ENCODE measurements around the gene COX8A. TPM values are rescaled to one million over a fixed set of nuclear protein-coding genes. Genes with fewer than 3 reads are reported as not detected.

Gene COX8A
- total RNA-seq, 2 experiments from 2014 or later, result 506 to 527 TPM

DNA sequence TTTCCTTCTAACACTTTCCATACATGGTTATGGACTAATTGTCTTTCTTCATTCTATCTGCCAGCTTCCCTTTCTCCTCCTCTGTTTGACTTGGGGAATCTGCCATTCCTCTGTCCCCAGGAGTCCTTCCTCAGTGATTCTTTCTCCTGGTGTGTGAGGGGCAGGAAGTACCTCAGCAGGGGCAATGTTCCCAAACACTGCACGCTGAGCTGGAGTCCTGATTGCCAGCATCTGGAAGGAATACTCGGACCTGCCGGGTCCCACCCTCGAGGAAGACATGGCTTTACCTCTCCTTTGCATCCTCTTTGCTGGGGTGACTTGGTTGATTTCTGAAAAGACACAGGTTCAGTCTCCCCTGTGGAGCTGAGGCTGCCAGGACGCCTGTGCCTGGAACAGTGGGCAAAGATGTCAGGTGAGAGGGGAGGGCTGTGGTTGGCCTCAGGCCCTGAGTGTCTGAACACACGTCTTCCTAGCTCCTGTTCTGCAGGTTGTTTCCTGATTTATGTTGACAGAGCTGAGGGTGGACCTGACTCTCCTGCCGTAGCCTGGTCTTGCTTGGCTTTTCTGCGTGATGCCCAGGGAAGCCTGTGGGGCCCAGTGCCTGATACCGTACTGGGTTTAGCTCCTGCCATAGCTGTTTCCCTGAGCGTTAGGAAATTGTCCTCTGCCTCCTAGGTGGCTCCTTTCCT lies 4.3 kb downstream of the COX8A start:
- CTCF ChIA-PET, result no interaction called here
- POLR2A ChIA-PET, result interaction anchor here (0.7 to 0.9 kb wide), 3 partner anchors 26 to 308 kb away, joined by 3 to 4 read pairs (median 3); no protein-coding TSS in a partner anchor
- H3K27me3 Mint-ChIP-seq, result no peaks in the 10 kb centered on the region
- H3K4me1 Mint-ChIP-seq, result peaks cover 32% of the 10 kb centered on the region
- DNase-seq, result no peak
- peaks cover 30% of the 10 kb centered on the region for H3K36me3 Mint-ChIP-seq (ENCODE audit: low read depth)
- no peak overlapping the region for H3K27ac Mint-ChIP-seq
- H3K4me3 Mint-ChIP-seq, result peak overlapping the region; percentile 15
- H3K9me3 Mint-ChIP-seq, result no peaks in the 10 kb centered on the region

DNA sequence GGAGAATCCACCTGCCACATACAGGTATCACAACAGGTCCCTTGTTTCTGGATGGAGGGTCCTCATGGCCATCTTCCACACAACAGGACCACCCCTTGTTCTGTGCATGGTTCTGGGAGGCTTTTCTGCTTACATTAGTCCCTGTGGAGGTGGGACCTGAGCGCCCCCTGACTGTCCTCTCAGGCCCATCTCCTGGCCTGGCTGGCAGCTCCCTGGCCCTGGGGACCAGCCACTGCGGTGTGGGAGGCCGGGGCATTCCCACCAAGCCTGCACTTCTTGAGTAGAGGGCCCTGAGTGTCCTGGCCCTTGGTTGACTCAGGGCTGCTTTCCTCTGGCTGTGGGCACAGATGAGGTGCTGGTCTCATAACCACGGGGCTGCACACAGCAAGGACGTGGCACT lies 5.0 kb downstream of the COX8A start:
- Mint-ChIP-seq H3K27ac (no peak overlapping the region), H3K4me3 (no peak overlapping the region), H3K36me3 (ENCODE audit: low read depth) (peaks cover 28% of the 10 kb centered on the region), H3K4me1 (peaks cover 30% of the 10 kb centered on the region), H3K27me3 (no peaks in the 10 kb centered on the region), H3K9me3 (no peaks in the 10 kb centered on the region)
- POLR2A ChIA-PET, result interaction anchor here (0.7 to 0.9 kb wide), 2 partner anchors 27 to 309 kb away, joined by 3 read pairs; no protein-coding TSS in a partner anchor
- CTCF ChIA-PET, result interaction anchor here (0.5 kb wide), 1 partner anchor 35 kb away, joined by 5 read pairs; no protein-coding TSS in a partner anchor
- DNase-seq, result no peak

DNA sequence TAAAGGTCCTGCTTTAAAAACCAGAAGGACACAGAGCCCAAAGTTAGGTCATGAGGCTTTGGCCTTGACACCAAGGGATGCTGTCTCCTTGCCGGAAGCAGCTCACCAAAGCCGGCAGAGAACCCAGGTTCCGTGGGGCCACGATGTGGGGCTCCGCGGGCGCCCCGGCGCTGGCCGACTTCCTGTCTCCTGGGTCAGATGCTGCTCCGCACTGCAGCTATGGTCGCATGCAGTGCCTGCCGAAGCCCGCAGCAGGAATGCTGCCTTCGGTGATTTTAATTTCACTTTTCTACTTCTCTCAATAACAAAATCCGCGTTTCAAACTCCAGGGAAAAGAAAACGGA lies 11.4 kb downstream of the COX8A start:
- H3K4me1 Mint-ChIP-seq, result peaks cover 34% of the 10 kb centered on the region
- ChIA-PET CTCF (interaction anchor here (0.9 to 1.0 kb wide), 2 partner anchors 15 to 148 kb away, joined by 3 to 4 read pairs; no protein-coding TSS in a partner anchor), POLR2A (interaction anchor here (0.6 to 1.4 kb wide), 9 partner anchors 11 to 221 kb away, joined by 3 to 27 read pairs (median 5); partner anchors contain the start of genes COX8A, FERMT3, NAA40 and STIP1)
- peak; percentile 85 for DNase-seq
- peak overlapping the region; percentile 100 for H3K4me3 Mint-ChIP-seq
- H3K36me3 Mint-ChIP-seq (ENCODE audit: low read depth), result peaks cover 23% of the 10 kb centered on the region
- peak overlapping the region; percentile 93 for H3K27ac Mint-ChIP-seq
- no peaks in the 10 kb centered on the region for H3K27me3 Mint-ChIP-seq
- H3K9me3 Mint-ChIP-seq, result no peaks in the 10 kb centered on the region

DNA sequence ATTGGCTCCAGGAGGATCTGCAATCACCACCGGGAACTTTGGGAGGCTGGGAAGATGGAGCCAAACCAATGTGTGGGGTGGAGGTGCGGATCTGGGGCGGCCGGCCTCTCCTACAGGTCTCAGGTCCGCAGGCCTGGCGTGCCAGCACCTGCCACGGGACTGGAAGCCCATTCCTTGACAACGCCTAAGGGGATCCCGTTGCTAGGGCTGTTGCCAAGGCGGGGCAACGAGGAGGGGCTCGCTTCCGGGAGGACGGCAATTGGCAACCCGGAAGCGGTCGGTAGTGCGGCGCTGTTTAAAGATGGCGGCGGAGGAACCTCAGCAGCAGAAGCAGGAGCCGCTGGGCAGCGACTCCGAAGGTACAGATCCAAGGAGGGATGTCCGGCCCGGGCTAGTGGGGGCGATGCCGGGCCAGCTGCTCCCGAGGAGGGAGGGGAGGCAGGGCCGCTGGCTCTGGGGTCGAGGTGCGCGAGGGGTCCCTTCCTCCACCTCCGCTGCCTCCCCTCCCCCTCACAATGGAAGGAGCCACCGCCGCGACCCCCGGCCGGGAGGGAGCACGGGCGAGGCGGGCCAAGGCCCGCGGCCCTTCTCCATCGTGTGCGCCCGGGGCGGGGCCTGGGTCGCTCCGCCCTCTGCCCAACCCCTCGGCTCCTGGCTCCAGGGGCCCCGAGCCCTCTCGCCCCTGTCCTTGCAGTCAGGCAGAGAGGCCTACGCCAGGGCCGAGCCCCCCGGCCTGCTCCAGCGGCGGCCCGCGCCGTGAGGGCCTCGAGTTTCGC lies 11.9 kb downstream of the COX8A start, which contains the start of gene OTUB1:
Gene OTUB1, plus strand, starts transcription at position 283 of the 776 bp plus-strand sequence. Its CDS starts 19 bp downstream, at position 302.
- peaks cover 37% of the 10 kb centered on the region for H3K4me1 Mint-ChIP-seq
- peak; percentile 91 for DNase-seq
- CTCF ChIA-PET, result interaction anchor here (0.9 to 1.8 kb wide), 3 partner anchors 14 to 149 kb away, joined by 3 to 5 read pairs (median 4); no protein-coding TSS in a partner anchor
- H3K9me3 Mint-ChIP-seq, result no peaks in the 10 kb centered on the region
- H3K27me3 Mint-ChIP-seq, result no peaks in the 10 kb centered on the region
- H3K27ac Mint-ChIP-seq, result peak within 1 kb of the TSS; percentile 93
- H3K4me3 Mint-ChIP-seq, result peak within 1 kb of the TSS; percentile 100
- peaks cover 28% of the 10 kb centered on the region for H3K36me3 Mint-ChIP-seq (ENCODE audit: low read depth)
- POLR2A ChIA-PET, result interaction anchor here (0.6 to 1.4 kb wide), 9 partner anchors 11 to 220 kb away, joined by 3 to 27 read pairs (median 5); partner anchors contain the start of genes COX8A, FERMT3, NAA40 and STIP1

DNA sequence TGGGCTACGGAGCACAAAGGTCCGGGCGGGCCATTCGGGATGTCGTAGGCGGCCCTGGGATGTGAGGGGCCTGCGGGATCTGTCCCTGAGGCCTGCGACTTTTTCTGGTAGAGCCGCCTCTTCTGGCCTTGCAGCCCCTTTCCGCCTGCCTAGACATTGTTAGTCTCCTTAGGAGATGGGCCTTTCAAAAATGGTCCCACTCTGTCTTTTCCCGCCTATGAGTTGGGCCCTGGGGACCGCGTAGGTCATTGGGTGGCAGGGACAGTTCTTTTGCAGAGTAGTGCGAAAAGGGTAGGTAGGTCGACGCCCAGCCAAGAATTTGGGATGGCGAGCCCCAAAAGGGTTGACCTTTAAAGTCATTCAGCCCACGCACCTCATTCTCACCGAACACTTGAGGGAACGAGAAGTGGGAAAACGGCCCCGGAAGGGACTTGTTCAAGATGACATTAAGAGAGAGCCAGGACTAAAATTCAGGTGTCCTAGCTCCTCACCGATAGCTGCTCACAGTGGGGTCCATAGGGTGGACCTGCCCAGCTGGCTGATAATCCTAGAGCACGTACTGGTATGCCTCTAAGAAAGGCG lies 12.6 kb downstream of the COX8A start:
- H3K27ac Mint-ChIP-seq, result peak overlapping the region; percentile 64
- H3K27me3 Mint-ChIP-seq, result no peaks in the 10 kb centered on the region
- peaks cover 42% of the 10 kb centered on the region for H3K4me1 Mint-ChIP-seq
- CTCF ChIA-PET, result interaction anchor here (1.8 kb wide), 1 partner anchor 13 kb away, joined by 5 read pairs; no protein-coding TSS in a partner anchor
- DNase-seq, result no peak
- H3K36me3 Mint-ChIP-seq (ENCODE audit: low read depth), result peaks cover 35% of the 10 kb centered on the region
- POLR2A ChIA-PET, result interaction anchor here (0.7 kb wide), 1 partner anchor 13 kb away, joined by 3 read pairs; the partner anchor contains the start of gene COX8A
- no peaks in the 10 kb centered on the region for H3K9me3 Mint-ChIP-seq
- H3K4me3 Mint-ChIP-seq, result peak overlapping the region; percentile 100

DNA sequence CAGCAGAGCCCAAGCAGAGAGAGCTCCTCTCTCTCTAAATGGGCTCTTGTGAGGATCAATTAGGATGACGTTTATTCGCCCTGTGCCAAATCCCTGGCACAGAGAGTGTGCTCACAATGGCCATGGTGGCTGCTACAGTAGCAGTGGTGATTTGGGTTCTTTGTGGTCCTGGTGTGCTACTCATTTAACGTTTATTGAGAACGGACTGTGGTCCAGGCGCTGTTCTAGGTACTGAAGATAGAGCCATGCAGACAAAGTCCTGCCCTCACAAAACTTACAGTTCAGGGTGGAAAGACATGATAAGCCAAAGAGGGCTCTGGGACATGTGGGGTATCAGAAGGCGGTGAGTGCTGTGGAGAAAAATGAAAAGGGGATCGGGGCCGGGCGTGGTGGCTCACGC lies 17.1 kb downstream of the COX8A start:
- Mint-ChIP-seq H3K36me3 (ENCODE audit: low read depth) (peaks cover 48% of the 10 kb centered on the region), H3K9me3 (no peaks in the 10 kb centered on the region), H3K4me1 (peaks cover 36% of the 10 kb centered on the region), H3K27me3 (no peaks in the 10 kb centered on the region), H3K27ac (no peak overlapping the region), H3K4me3 (no peak overlapping the region)
- DNase-seq, result no peak
- ChIA-PET CTCF (interaction anchor here (1.3 to 1.5 kb wide), 2 partner anchors 10 to 46 kb away, joined by 3 to 7 read pairs; no protein-coding TSS in a partner anchor), POLR2A (interaction anchor here (1.1 to 1.9 kb wide), 3 partner anchors 8 to 17 kb away, joined by 3 to 7 read pairs (median 6); partner anchors contain the start of gene COX8A)

DNA sequence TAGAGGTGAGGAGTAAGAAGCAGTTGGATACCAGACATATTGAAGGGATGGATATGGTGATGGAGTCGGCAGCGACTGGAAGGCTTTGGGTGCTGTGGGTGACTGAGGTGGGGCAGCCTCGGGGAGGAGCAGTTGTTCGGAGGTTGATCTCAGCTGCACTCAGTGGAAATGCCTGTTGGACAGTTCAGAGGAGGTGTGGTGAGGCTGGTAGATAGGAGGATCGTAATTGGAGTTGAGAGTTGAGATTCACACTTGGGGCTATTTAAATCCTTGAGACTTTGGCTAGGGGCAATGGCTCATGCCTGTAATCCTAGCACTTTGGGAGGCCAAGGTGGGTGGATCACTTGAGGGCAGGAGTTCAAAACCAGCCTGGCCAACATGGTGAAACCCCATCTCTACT lies 18.7 kb downstream of the COX8A start:
- H3K27ac Mint-ChIP-seq, result no peak overlapping the region
- peaks cover 28% of the 10 kb centered on the region for H3K4me1 Mint-ChIP-seq
- H3K27me3 Mint-ChIP-seq, result no peaks in the 10 kb centered on the region
- H3K36me3 Mint-ChIP-seq (ENCODE audit: low read depth), result peaks cover 55% of the 10 kb centered on the region
- ChIA-PET POLR2A (no interaction called here), CTCF (no interaction called here)
- no peak for DNase-seq
- no peaks in the 10 kb centered on the region for H3K9me3 Mint-ChIP-seq
- H3K4me3 Mint-ChIP-seq, result no peak overlapping the region

DNA sequence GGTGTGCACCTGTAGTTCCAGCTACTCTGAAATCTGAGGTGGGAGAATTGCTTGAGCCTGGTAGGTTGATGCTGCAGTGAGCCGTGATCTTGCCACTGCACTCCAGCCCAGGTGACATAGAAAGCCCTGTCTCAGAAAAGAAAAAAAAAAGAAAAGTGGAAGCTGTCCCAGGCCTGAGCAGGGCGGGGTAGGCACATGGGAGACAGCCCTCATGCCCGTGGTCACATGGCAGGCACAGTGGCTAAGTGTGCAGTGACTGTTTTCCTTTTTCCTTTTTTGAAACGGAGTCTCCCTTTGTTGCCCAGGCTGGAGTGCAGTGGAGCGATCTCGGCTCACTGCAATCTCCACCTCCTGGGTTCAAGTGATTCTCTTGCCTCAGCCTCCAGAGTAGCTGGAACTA lies 19.6 kb downstream of the COX8A start:
- ChIA-PET POLR2A (no interaction called here), CTCF (no interaction called here)
- H3K36me3 Mint-ChIP-seq (ENCODE audit: low read depth), result peaks cover 52% of the 10 kb centered on the region
- no peak overlapping the region for H3K4me3 Mint-ChIP-seq
- H3K9me3 Mint-ChIP-seq, result no peaks in the 10 kb centered on the region
- peaks cover 24% of the 10 kb centered on the region for H3K4me1 Mint-ChIP-seq
- H3K27me3 Mint-ChIP-seq, result no peaks in the 10 kb centered on the region
- no peak overlapping the region for H3K27ac Mint-ChIP-seq
- no peak for DNase-seq

DNA sequence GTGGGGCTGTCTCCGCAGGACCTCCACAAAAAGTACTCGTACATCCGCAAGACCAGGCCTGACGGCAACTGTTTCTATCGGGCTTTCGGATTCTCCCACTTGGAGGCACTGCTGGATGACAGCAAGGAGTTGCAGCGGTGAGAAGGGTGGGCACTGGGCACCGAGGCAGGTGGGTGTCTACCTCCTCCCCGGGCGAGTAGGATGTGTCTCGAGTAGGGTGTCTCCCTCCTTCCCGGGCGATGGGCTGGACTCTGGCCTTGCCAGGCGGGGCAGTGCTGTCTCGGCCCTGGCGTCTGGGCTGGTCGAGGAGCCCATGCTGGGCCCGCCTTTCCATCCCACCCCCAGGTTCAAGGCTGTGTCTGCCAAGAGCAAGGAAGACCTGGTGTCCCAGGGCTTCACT lies 22.1 kb downstream of the COX8A start:
- ChIA-PET CTCF (no interaction called here), POLR2A (no interaction called here)
- no peak for DNase-seq
- H3K27ac Mint-ChIP-seq, result no peak overlapping the region
- peaks cover 2% of the 10 kb centered on the region for H3K27me3 Mint-ChIP-seq
- H3K9me3 Mint-ChIP-seq, result no peaks in the 10 kb centered on the region
- H3K4me1 Mint-ChIP-seq, result peaks cover 22% of the 10 kb centered on the region
- H3K36me3 Mint-ChIP-seq (ENCODE audit: low read depth), result peaks cover 35% of the 10 kb centered on the region
- no peak overlapping the region for H3K4me3 Mint-ChIP-seq

DNA sequence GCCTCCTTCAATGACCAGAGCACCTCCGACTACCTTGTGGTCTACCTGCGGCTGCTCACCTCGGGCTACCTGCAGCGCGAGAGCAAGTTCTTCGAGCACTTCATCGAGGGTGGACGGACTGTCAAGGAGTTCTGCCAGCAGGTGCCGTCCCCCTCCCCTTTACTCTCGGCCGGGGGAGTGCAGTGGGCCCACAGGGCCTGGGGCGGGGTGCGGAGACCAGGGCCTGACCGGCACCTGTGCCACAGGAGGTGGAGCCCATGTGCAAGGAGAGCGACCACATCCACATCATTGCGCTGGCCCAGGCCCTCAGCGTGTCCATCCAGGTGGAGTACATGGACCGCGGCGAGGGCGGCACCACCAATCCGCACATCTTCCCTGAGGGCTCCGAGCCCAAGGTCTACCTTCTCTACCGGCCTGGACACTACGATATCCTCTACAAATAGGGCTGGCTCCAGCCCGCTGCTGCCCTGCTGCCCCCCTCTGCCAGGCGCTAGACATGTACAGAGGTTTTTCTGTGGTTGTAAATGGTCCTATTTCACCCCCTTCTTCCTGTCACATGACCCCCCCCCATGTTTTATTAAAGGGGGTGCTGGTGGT lies 22.8 kb downstream of the COX8A start:
- H3K36me3 Mint-ChIP-seq (ENCODE audit: low read depth), result peaks cover 29% of the 10 kb centered on the region
- peaks cover 17% of the 10 kb centered on the region for H3K4me1 Mint-ChIP-seq
- CTCF ChIA-PET, result interaction anchor here (1.5 kb wide), 1 partner anchor 155 kb away, joined by 7 read pairs; no protein-coding TSS in a partner anchor
- no peak for DNase-seq
- POLR2A ChIA-PET, result no interaction called here
- H3K9me3 Mint-ChIP-seq, result no peaks in the 10 kb centered on the region
- H3K27me3 Mint-ChIP-seq, result peaks cover 2% of the 10 kb centered on the region
- H3K27ac Mint-ChIP-seq, result no peak overlapping the region
- no peak overlapping the region for H3K4me3 Mint-ChIP-seq

DNA sequence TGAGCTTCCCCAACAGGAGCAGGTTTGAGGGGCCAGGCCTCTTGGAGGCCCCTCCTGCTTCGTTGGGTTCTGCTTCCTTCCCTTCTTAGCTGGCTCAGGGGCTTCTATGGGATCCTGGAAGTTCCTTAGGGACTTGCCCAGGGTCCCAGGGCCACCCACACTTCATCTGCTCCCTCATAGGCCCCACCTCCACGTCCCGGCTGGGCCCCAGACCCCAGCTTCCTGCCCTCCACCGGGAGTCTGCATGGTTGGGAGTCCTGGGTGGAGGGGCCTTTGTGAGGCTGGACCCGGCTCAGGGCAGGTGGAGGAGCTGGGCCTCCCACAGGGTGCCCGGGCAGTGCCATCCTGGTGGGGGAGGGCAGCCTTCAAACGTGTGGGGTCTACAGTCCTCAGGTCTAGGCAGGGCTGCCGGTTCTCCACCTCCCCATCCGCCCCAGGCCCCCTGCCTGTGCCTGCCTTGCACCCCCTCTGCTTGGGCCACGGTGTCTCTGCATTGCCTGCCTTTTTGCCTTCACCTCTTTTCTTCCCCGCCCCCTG lies 23.4 kb downstream of the COX8A start:
- peaks cover 28% of the 10 kb centered on the region for H3K36me3 Mint-ChIP-seq (ENCODE audit: low read depth)
- H3K27ac Mint-ChIP-seq, result no peak overlapping the region
- H3K27me3 Mint-ChIP-seq, result peaks cover 2% of the 10 kb centered on the region
- no peak overlapping the region for H3K4me3 Mint-ChIP-seq
- H3K4me1 Mint-ChIP-seq, result peaks cover 16% of the 10 kb centered on the region
- CTCF ChIA-PET, result interaction anchor here (1.5 kb wide), 1 partner anchor 154 kb away, joined by 7 read pairs; no protein-coding TSS in a partner anchor
- H3K9me3 Mint-ChIP-seq, result no peaks in the 10 kb centered on the region
- no peak for DNase-seq
- POLR2A ChIA-PET, result interaction anchor here (1.1 kb wide), 1 partner anchor 12 kb away, joined by 5 read pairs; no protein-coding TSS in a partner anchor

All from activated CD4-positive, alpha-beta memory T cell treated with anti-CD3 and anti-CD28 coated beads, Interleukin-2, amount 10 ng/mL, durations not matched to agents 7 days and 5 days (primary cell).